NCI-H748 (cell line): ENCODE results near the gene TNS1.

ENCODE experiments used
- DNase-seq: peaks from one replicate; lab custom pipeline; 2025; ENCODE audit not compliant: unreplicated experiment; lab: John Stamatoyannopoulos, UW

The TNS1 gene

DNA sequence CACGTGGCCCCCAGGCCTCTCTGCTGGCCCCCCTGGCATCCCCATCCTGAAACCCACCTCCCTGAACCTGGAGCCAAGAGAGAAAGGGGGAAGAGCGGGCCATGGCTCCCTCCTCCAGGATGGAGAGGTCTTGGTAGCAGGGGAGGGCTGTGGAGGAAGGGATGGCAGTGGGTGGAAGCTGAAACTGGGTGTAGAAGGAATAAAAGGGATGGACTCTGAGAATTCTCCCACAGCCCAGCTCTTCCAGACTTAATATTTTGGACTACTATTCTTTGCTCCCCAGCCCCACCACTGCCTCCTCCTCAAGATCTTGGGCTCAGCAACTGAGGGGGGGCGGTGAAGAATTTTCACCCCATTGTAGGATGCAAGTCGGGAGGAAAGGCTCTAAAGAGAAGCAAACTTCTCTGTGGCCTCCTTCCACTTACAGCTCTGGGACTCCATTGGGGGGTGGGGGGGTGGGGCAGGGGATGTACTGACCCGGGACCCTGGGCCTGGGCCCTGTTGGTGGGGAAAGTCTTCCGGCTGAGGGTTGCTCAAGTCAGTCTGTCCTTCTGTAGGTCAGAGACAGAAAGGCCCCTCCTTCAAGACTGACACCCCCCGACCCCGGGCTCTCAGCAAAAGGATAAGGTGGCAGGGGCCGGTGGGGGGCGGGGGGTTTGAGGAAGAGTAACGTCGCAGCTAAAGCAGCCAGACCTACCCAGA, 501 bp downstream of the TNS1 start:
- DNase-seq: no peak

DNA sequence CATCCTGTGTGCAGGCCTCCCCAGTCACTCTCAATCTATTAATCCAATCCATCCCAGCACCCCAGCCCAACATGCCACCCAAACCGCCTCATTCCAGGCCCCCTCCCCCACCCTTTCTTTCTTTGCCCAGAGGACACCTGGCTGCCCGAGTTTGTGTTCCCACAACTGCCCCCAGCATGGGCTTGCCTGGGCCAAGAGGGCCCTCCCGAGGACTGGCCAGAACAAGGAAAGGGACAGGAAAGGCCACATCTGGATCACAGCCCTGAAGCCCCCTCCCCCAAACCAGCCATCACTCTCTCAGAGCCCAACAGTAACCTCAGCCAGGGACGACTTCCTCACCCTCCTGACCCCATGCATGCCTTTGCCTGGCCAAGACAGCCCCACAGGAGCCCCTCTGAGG, 1.2 kb downstream of the TNS1 start:
- no peak for DNase-seq

DNA sequence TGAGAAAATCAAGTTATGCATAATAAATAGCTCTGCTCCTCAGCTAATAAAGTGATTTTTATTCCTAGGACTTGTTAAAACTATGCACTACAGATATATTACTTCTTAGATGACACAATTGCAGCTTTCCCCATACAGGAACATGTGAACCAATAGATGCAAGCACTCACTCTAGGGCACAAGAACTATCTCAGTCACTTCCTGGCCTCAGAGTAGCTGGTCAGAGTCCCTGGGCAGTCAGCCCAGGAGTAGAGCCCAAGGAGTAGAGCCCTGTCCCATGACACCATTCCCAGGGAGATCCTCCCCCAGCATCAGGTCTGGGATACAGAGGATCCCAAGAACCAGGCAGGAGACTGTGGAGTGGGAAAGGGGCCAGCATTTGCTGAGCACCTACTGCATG, 2.7 kb downstream of the TNS1 start:
- no peak for DNase-seq

DNA sequence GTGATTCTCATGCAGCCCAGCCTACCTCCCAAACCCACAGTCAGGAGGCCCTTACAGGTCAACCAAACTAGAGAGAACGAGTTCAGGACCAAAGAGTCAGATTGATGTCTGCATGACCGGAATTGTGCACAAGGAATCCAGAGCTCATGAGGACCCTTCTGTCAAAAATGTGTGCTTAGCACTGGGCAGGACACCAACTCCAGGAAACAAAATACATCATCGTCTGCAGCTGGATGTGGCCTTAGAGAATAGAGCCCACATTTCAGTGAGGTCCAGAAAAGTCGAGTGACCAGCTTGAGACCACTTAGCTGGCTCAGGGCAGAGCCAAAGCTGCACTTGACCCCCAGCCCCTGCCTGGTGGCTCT, 3.2 kb downstream of the TNS1 start:
- DNase-seq: no peak

DNA sequence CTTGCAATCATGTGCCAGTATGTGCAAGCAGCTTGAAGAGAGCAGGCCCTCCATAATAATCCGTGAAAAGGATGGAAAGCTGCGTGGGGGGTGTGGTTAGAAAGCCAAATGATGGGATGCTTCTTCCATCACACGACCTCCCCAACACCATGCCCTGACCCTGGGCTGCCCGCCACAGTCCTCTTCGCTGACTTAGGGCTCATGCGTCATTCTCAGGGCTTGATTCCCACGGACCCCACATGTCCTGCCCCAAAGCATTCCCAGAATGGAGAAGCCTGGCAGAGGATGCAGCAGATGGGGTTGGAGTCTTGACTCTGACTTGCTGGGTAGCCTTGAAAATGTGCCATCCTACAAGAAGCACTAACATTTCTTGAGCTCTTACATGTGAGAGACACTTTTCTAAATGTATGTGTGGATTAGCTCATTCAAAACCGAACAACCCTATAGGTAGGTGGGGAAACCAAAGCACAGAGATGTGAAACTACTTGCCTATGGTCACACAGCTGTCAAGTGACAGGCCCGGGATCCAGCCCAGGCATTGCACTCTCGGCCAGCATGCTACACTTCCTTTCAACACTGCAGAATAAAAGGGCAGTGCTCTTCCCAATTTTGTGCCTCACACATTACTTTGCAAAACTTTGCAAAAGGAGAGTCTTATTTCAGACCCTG, 3.7 kb downstream of the TNS1 start:
- no peak for DNase-seq

DNA sequence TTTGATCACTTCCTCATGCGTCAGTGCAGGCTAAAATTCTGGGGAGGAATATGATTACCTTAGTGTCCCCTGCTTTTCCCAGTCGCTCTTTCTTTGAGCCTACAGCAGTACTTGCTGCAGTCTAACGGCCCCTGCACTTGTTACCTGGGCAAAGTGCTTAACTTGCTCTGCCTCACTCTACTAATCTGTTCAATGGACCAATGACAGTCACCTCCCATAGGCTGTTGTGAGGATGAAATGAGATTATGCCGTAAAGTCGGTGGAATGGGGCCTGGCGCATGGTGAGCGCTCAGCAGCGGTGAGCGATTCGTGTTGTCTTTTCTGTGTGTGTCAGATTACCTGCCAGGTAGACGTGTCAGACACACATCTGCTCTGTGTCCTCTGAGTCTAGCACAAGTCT, 5.3 kb downstream of the TNS1 start:
- DNase-seq: no peak

DNA sequence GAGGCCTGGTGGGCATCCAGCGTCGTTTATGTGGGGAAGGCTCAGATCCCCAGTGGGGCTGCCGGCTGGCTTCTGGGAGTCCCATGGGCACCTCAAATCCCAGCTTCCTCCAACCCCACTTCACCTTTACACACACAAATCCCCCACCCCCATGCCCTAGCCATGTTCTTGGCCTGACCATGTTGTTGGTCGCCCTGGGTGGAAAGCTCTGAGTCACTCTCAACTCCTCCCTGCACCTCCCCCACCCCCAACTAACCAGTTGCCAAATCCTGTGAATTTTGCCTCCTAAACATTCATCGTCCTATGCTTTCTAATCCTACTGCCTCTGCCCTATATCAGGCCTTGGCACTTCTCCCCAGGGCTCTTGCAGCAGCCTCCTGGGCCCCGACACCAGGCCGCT, 6.4 kb downstream of the TNS1 start:
- no peak for DNase-seq

DNA sequence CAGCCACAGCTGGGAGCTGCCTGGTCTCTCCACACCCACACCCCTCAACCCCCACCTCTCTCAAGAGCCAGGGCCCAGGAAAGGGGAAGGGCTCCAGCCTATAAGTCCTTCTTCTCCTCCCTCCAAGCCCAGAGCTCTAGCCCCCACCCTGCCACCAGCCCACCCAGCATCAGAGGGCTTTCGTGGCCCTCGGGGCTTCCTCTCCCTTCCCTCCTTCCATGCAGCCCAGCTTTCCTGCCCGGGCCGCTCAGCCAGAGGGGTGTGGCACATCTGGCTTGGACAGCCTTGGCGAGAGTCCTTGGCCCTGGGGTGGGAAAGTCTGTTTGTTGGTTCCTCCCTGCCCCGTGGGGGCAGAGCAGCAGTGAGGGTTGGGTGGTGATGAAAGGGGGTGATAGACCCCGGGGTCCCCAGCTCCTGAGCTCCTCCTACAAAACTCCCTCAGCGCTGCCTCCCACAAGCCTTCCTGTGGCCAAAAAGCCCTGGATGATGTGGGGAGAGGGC, 7.0 kb downstream of the TNS1 start:
- DNase-seq: no peak

DNA sequence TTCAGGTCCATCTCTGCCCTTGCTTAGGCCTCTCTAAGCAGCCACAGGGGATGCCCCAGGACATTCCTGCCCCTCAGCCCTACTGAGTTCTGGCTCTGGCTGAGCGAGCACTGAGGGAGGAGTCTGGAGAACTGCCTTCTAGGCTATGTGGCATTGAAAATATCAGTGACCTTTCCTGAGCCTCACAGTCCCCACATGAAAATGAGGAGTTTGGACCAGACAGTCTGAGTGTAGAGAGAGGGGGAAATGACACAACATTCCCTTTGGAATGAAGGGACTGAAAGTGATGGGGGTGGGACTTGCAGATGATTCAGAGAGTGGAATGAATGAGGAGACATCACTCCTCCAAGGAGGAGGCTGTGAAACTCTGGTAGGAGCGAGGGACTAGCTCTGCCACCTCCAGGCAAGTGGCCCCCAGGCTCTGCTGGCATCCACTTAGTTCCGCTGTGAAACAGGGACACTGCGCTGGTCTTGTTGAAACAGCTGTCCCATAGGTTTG, 8.0 kb downstream of the TNS1 start:
- DNase-seq: no peak

DNA sequence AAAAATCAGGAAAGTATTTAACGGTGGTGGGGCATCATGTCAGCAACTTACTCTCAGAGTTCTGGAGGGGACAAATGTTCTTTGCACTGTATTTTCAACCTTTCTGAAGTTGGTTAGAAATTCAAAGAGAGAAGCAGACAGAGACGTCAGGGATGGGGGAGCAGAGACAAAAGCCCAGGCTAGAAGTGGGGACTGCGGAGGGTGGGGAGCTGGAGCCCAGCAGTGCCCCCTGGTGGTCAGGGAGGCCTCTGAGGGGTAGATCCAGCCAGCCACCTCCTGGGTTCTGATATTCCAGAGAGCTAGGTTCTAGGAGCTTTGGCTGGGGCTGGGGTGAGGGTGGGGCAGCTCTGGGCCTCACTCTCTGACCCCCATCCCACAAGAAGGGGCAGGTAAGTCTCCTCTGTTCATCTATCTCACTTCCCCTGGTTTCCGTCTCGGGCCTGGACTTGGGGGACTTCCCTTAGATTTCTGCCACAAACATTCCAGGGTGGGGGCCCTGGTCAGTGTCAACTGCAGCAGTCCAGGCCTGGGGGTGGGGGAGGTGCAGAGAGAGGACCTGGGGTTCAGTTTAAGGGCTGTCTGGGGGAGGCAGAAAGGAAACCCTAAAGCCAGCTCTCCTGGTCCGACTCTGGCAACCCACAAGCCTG, 8.9 kb downstream of the TNS1 start:
- peak; percentile 50 for DNase-seq

DNA sequence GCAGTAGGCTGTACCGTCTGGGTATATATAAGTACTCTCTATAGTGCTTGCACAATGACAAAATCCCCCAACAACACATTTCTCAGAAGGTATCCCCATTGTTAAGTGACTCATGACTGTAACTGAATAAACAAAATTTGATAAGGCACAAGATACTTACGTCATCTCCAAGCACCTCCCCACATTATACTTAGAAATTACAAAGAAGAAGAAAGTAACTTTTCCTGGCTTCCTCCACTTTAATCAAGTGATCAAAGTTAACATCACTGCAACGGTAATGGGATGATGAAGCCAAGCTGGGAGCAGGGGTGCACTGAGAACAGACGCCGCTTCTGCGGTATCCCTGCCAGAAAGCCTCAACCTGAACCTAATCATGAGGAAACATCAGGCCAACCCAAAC, 9.7 kb downstream of the TNS1 start:
- no peak for DNase-seq

DNA sequence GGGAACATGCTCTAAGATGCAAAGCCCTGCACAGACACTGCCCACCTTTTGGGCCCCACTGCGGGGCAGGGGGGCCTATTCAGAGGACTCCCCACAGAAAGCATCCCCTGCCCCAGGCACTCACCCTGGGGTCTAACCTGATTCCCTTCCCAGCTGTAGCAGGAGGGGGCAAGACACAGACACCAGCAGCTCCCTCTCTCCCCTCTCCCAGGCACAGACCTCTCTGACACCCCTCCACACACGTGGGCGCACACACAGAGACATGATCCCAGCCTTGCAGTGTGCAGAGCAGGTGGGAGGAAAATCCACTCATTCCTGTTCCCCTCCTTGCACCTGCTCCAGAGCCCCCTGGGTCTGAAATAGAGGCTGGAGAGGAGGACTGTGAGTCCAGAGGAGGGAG, 10.7 kb downstream of the TNS1 start:
- no peak for DNase-seq

DNA sequence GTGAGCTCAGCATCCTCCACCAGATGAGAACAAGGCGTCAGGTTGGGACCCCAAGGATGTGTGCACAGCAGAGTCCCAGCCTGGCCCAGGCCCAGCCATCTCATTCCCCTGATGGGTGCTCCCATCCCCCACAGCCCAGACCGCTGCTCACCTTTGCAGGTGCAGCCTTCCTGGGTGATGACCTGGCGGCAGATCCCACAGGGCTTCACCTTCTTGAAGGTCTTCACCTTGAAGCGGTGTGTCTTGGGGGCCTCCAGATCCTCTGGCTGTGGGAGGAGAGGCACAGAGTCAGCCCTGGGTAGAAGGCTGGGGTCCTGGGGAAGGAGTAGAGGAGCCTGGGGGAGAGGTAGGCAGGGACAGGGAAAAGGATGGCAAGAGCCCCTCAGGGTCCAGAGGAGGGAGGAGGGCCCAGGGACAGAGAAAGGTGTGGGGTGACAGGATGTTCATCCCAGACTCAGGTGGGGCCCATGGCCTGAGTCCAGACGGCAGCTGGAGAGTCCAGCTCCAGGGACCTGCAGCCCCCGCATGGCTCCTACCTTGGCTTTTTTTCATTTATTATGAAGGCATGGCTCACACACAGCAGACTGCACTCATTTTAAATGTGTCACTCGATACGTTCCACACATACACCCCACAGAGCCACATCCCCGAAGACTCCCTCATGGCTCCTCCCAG, 11.9 kb downstream of the TNS1 start:
- no peak for DNase-seq

DNA sequence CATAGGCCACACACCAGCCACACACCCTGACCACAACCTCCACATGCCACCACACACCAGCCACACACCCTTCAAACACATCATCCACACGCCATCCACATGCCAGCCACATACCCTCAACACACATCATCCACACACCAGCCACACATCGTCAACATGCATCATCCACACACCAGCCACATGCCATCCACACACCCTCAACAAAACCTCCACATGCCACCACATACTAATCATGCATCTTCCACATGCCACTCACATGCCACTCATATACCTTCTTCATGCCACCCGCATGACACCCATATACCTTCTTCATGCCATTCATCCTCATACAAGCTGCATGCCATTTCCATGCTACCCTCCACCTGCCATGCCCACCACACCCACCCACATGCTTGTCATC, 12.4 kb downstream of the TNS1 start:
- DNase-seq: no peak

DNA sequence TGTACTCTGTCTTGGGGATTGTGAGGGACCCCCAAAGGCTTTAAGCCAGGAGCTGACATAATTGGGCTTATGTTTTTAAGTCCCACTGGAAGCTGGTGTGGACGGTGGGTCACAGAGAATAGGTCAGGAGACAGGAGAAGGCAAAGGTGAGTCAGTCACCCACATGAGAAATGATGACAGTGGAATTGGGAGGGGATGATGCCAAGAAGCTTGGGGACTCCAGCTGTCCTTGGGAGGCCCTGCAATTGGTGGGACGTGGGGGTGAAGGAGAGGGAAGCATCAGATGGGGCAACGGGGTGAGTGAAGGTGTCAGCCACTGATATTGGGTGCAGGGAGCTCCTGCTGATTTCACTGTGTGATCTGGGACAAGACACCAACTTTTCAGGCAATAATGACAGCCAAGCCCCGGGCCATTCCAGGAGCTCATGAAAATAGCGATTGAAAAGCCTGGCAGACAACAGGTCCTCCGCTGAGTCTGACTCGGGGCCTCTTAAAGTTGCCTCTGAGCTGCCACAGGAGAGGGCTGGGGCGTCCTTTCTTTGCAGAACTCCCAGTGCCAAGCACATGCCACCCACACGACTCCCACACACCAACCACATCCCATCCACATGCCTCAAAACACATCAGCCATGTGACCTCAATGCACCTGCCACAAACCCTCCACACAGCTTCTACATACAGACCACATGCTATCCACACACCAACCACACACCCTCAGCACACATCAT, 13.4 kb downstream of the TNS1 start:
- DNase-seq: no peak

DNA sequence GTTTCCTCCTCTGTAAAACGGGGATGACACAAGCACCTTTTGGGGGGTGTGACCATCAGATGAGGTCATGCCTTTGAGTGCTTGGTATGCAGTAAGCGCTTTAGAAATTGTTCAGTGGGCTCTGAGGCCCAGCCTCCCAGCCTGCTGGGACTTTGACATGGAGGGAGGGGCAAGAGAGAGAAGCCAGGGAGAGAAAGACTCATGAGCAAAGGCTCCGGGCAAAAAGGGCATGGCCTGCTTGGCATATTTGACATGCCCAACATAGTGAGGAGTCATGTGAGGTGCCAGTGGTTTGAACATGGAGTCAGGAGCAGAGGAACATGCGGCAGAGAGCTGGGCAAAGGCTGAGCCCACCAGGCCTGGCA, 14.0 kb downstream of the TNS1 start:
- DNase-seq: no peak

DNA sequence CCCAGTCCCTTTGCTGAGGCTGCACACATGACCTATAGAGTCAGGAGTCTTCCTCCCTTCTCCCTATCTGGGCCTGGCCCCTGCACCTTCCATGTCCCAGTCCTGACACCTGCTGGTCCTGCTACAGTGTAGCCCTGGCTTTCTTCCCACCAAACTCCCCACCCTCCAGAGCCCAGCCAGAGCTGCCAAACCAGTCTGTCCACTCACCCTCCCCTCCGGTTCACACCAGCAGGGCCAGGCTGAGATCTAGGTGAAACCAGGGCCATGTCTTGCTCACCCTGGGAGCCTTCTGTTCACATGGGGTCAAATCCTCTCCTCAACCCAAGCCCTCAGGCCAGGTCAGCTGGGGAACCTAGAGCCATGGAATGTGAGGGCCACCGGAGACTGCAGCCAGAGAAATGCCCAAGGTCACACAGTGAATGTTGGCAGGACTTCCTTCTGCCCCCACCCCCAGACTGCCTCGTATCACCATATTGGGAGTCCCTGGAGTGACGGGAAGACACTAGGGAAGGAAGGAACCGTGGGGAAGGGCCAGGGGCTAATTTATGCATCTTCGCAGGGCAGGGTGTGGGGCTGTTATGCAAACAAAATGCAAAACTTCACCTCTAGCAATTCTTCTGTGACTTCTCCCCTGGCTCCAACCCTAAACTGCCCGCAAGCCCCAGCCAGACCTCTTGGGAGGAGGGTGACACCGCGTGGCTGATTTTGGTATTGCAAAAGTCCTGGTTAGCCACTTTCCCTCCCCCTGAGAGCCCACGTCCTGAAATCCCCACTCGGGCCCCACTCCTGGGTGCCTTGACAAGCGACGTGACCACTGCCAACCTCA, 14.6 kb downstream of the TNS1 start:
- DNase-seq: peak; percentile 81

DNA sequence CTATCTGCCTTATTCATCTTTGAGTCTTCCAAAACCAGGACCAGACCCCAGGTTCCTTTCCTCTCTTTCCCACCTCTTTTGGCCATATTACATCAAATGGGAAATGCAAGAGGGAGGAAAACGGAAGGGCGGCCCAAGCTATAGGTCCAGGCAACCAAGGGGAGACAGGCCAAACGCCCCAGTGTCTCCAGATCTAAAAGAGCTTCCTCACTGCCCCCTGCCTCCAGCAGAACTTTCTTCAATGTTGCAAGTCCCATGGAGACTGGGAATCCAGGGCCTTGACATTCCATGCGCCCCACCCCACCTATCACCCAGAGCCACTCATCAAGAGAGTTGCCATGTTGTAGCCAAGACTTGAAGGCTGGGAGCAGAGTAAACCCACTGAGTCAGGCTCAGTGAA, 15.4 kb downstream of the TNS1 start:
- no peak for DNase-seq

DNA sequence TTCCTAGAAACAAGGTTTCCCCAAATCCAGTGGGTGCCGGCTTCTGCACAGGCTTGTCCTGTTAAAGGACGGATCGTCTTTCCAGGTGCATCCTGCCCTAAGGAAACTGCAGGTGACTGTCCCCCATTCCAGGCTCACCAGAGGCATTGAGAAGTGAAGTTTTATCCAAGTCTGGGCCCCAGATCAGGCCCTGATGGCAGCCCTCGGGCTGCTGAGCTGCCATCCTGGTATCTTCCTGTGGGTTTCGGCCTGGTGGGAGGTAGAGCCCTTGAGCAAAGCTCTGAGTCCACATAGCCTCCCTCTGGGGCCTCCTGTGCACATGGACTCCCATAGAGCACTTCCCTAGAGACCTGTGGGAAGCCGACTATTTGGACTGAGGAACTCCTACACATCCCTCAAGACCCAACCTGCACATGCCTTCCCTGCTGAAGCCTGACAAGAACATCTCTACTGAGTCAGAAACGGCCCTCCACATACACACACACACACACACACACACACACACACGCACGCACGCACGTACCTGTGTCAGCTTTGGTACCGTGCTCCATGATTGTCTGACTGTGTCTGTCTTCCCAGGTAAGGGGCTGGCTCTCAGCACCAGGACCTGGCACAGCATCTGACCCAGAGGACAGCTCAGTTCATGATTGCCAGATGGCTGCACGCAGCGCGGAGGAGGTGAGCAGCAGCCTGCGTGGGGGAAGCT, 16.4 kb downstream of the TNS1 start:
- no peak for DNase-seq
